HepG2 (cell line): ENCODE measurements around the gene KRTCAP2. TPM values are rescaled to one million over a fixed set of nuclear protein-coding genes. Genes with fewer than 3 reads are reported as not detected.

ENCODE experiments used
- BORCS8-MEF2B ChIP-seq: sonication (generic); formaldehyde crosslinking; IDR thresholded peaks from 2 replicates; pipeline ENCODE4 v1.8.0; 2022; ENCODE audit warnings: mild to moderate bottlenecking, missing genetic modification reagents
- FOXA3 ChIP-seq: IDR thresholded peaks from 2 replicates; pipeline ENCODE4 v1.6.1; 2016; ENCODE audit warnings: missing genetic modification reagents, missing compliant biosample characterization
- HCFC1 ChIP-seq: fragments of 150-350 bp; IDR thresholded peaks from 2 replicates; pipeline ENCODE4 v1.6.1; 2014; ENCODE audit warnings: low read depth, low read length
- HNRNPK ChIP-seq: fragments of 200-400 bp; formaldehyde crosslinking; IDR thresholded peaks from 2 replicates; pipeline ENCODE4 v1.6.1; 2018; ENCODE audit warnings: low read length, low read depth, moderate library complexity, mild to moderate bottlenecking; ENCODE audit not compliant: poor library complexity, severe bottlenecking
- IRX3 ChIP-seq: sonication (generic); formaldehyde crosslinking; IDR thresholded peaks from 2 replicates; pipeline ENCODE4 v1.8.1; 2023; ENCODE audit warnings: mild to moderate bottlenecking, low read depth, missing genetic modification reagents, borderline replicate concordance
- PATZ1 ChIP-seq: sonication (generic); formaldehyde crosslinking; IDR thresholded peaks from 2 replicates; pipeline ENCODE4 v1.4.0; 2020; ENCODE audit warnings: missing genetic modification reagents
- POLR2AphosphoS5 ChIP-seq: IDR thresholded peaks from 2 replicates; pipeline ENCODE4 v1.6.1; 2012; ENCODE audit warnings: low read depth, low read length
- RAD21 ChIP-seq: fragments of 450-650 bp; formaldehyde crosslinking; IDR thresholded peaks from 2 replicates; pipeline ENCODE4 v1.5.0; 2020; ENCODE audit warnings: mild to moderate bottlenecking
- RBM22 ChIP-seq: fragments of 200-400 bp; formaldehyde crosslinking; optimal IDR thresholded peaks from 2 replicates; pipeline ENCODE3; 2017; ENCODE audit warnings: mild to moderate bottlenecking, low read length, moderate library complexity
- RORA ChIP-seq: sonication (generic); formaldehyde crosslinking; IDR thresholded peaks from 2 replicates; pipeline ENCODE4 v1.5.0; 2020; ENCODE audit warnings: mild to moderate bottlenecking, missing genetic modification reagents, moderate library complexity
- SKI ChIP-seq: fragments of 450-650 bp; IDR thresholded peaks from one replicate; pipeline ENCODE4 v1.6.1; 2018; ENCODE audit warnings: mild to moderate bottlenecking; ENCODE audit not compliant: partially characterized antibody
- TBP ChIP-seq: sonication (generic); formaldehyde crosslinking; IDR thresholded peaks from 2 replicates; pipeline ENCODE4 v1.5.0; 2020; ENCODE audit warnings: missing genetic modification reagents
- ZBTB8A ChIP-seq: sonication (generic); formaldehyde crosslinking; IDR thresholded peaks from 2 replicates; pipeline ENCODE4 v1.4.0; 2020; ENCODE audit warnings: mild to moderate bottlenecking, low read depth, missing genetic modification reagents, borderline replicate concordance
- ZC3H4 ChIP-seq: sonication (generic); formaldehyde crosslinking; IDR thresholded peaks from 2 replicates; pipeline ENCODE4 v1.4.0; 2020; ENCODE audit warnings: missing genetic modification reagents, borderline replicate concordance
- ZFP82 ChIP-seq: sonication (generic); formaldehyde crosslinking; IDR thresholded peaks from 2 replicates; pipeline ENCODE4 v1.5.1; 2020; ENCODE audit warnings: mild to moderate bottlenecking, missing genetic modification reagents, borderline replicate concordance
- ZNF543 ChIP-seq: sonication (generic); formaldehyde crosslinking; IDR thresholded peaks from 2 replicates; pipeline ENCODE4 v1.4.0; 2020; ENCODE audit warnings: mild to moderate bottlenecking, missing genetic modification reagents
- ZNF569 ChIP-seq: sonication (generic); formaldehyde crosslinking; IDR thresholded peaks from 2 replicates; pipeline ENCODE4 v1.5.0; 2020; ENCODE audit warnings: mild to moderate bottlenecking, missing genetic modification reagents, moderate library complexity, borderline replicate concordance
- polyA plus RNA-seq, 8 experiments: library from polyadenylated mRNA; depleted of rRNA in 3 of 8; stranded (reverse) in 7 of 8; unstranded in 1 of 8; fragments of >200 nt; fragmentation: Illumina TruSeq in 4 of 8; extraction: Trizol in 4 of 8; gene quantifications; 2 replicates each; pipeline versions ENCODE4 v1.2.1 to v1.2.3, GENCODE V29; 2011 to 2016; ENCODE audit warnings: low read depth in 4 of 8, missing spikeins in 1 of 8, mixed read lengths in 1 of 8; ENCODE audit not compliant: insufficient read depth in 1 of 8
- total RNA-seq, 5 experiments: library from RNA; depleted of rRNA; stranded (reverse); fragments of >200 nt; fragmentation: Illumina TruSeq; extraction: Trizol; gene quantifications; 2 replicates each; pipeline ENCODE4 v1.2.3, GENCODE V29; 2016; ENCODE audit warnings: low read depth in 1 of 5
- TF ChIP-seq, protein P1 (sequence below): sonication (generic); formaldehyde crosslinking; IDR thresholded peaks from 2 replicates; pipeline ENCODE4 v1.4.0; 2020; ENCODE audit warnings: mild to moderate bottlenecking, low read depth, missing genetic modification reagents
- TF ChIP-seq, protein P2 (sequence below): sonication (generic); formaldehyde crosslinking; IDR thresholded peaks from 2 replicates; pipeline ENCODE4 v1.9.0; 2021; ENCODE audit warnings: mild to moderate bottlenecking, missing genetic modification reagents
- TF ChIP-seq, protein P3 (sequence below): sonication (generic); formaldehyde crosslinking; IDR thresholded peaks from 2 replicates; pipeline ENCODE4 v1.4.0; 2020; ENCODE audit warnings: missing genetic modification reagents, low read depth, mild to moderate bottlenecking, borderline replicate concordance

The KRTCAP2 gene
- total and polyA plus RNA-seq, 2 of the 13 experiments (the other 11 are each of a cell fraction or from before 2014, with no cell fraction given) = 77.3 to 79.4 TPM

DNA sequence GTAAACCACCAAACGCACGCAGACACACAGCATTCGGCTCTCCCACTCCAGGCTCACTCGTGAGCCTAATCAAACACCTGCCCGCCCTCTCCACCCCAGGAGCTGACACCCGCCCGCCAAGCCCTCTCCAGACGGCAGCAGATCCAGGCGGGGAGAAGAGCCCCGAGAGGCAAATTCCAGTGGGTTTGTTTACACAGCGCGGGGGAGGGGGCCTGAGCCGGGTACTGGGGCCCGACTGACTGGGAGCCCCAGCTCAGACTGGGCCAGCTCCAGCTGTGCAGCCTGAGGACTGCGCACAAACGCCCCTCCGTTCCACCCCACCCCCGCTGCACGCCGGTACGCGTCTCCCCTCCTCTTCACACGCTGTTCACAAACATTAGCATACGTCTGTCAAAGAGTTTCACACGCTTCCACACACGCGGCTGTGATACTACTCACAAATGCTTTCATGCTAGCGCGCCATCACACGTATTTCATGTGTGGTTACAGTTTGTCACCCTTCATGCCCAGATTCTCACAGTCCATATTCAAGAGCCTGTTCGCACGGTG, 46.5 kb downstream of the KRTCAP2 start (continued):
- TF ChIP-seq, protein P1, sequence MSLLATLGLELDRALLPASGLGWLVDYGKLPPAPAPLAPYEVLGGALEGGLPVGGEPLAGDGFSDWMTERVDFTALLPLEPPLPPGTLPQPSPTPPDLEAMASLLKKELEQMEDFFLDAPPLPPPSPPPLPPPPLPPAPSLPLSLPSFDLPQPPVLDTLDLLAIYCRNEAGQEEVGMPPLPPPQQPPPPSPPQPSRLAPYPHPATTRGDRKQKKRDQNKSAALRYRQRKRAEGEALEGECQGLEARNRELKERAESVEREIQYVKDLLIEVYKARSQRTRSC (CRISPR knock-in tag) = 0 out of 2 replicates have a peak, but pooled peaks have one; percentile 28
- TF ChIP-seq IRX3 (CRISPR knock-in tag) (0 out of 2 replicates have a peak, but pooled peaks have one; percentile 52), HNRNPK (peak; percentile 39), RAD21 (peak; percentile 8), ZBTB8A (CRISPR knock-in tag) (0 out of 2 replicates have a peak, but pooled peaks have one; percentile 80), ZNF543 (CRISPR knock-in tag) (peak; percentile 68; the same call in 1 of the 2 replicates), SKI (peak; percentile 38), RORA (CRISPR knock-in tag) (no peak), ZNF569 (CRISPR knock-in tag) (no peak), PATZ1 (CRISPR knock-in tag) (peak; percentile 75; the same call in 1 of the 2 replicates), TBP (CRISPR knock-in tag) (no peak), BORCS8-MEF2B (peak; percentile 66), FOXA3 (CRISPR knock-in tag) (peak; percentile 75), RBM22 (peak; percentile 72), POLR2AphosphoS5 (peak; percentile 67; the same call in 1 of the 2 replicates), ZFP82 (CRISPR knock-in tag) (peak; percentile 14; the same call in 1 of the 2 replicates), ZC3H4 (CRISPR knock-in tag) (peak; percentile 95), HCFC1 (no peak)
- TF ChIP-seq, protein P2, sequence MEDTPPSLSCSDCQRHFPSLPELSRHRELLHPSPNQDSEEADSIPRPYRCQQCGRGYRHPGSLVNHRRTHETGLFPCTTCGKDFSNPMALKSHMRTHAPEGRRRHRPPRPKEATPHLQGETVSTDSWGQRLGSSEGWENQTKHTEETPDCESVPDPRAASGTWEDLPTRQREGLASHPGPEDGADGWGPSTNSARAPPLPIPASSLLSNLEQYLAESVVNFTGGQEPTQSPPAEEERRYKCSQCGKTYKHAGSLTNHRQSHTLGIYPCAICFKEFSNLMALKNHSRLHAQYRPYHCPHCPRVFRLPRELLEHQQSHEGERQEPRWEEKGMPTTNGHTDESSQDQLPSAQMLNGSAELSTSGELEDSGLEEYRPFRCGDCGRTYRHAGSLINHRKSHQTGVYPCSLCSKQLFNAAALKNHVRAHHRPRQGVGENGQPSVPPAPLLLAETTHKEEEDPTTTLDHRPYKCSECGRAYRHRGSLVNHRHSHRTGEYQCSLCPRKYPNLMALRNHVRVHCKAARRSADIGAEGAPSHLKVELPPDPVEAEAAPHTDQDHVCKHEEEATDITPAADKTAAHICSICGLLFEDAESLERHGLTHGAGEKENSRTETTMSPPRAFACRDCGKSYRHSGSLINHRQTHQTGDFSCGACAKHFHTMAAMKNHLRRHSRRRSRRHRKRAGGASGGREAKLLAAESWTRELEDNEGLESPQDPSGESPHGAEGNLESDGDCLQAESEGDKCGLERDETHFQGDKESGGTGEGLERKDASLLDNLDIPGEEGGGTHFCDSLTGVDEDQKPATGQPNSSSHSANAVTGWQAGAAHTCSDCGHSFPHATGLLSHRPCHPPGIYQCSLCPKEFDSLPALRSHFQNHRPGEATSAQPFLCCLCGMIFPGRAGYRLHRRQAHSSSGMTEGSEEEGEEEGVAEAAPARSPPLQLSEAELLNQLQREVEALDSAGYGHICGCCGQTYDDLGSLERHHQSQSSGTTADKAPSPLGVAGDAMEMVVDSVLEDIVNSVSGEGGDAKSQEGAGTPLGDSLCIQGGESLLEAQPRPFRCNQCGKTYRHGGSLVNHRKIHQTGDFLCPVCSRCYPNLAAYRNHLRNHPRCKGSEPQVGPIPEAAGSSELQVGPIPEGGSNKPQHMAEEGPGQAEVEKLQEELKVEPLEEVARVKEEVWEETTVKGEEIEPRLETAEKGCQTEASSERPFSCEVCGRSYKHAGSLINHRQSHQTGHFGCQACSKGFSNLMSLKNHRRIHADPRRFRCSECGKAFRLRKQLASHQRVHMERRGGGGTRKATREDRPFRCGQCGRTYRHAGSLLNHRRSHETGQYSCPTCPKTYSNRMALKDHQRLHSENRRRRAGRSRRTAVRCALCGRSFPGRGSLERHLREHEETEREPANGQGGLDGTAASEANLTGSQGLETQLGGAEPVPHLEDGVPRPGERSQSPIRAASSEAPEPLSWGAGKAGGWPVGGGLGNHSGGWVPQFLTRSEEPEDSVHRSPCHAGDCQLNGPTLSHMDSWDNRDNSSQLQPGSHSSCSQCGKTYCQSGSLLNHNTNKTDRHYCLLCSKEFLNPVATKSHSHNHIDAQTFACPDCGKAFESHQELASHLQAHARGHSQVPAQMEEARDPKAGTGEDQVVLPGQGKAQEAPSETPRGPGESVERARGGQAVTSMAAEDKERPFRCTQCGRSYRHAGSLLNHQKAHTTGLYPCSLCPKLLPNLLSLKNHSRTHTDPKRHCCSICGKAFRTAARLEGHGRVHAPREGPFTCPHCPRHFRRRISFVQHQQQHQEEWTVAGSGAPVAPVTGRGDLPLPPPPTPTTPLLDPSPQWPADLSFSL (CRISPR knock-in tag) = 0 out of 2 replicates have a peak, but pooled peaks have one; percentile 93
- TF ChIP-seq, protein P3, sequence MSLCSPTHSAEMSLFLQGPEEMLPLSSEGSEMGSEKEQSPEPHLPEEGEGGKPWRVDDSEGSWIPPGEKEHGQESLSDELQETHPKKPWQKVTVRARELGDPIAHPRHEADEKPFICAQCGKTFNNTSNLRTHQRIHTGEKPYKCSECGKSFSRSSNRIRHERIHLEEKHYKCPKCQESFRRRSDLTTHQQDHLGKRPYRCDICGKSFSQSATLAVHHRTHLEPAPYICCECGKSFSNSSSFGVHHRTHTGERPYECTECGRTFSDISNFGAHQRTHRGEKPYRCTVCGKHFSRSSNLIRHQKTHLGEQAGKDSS (CRISPR knock-in tag) = no peak
